Activated CD4-positive, alpha-beta T cell treated with anti-CD3 and anti-CD28 coated beads, Interleukin-2, amount 50 U/mL, for 1 hour (primary cell): ENCODE data around the gene SLC29A1.
A peak's percentile ranks its signal among the peaks of the same experiment; 100 is the strongest.
"Not testable (repeated sequence)": the region's sequence is repeated elsewhere in the genome, so short reads cannot be mapped to it uniquely, and the experiment has no call there.

Experiments
- DNase-seq: peaks from one replicate; pipeline ENCODE4 v3.0.0-alpha.2; 2020

SLC29A1 gene

DNA sequence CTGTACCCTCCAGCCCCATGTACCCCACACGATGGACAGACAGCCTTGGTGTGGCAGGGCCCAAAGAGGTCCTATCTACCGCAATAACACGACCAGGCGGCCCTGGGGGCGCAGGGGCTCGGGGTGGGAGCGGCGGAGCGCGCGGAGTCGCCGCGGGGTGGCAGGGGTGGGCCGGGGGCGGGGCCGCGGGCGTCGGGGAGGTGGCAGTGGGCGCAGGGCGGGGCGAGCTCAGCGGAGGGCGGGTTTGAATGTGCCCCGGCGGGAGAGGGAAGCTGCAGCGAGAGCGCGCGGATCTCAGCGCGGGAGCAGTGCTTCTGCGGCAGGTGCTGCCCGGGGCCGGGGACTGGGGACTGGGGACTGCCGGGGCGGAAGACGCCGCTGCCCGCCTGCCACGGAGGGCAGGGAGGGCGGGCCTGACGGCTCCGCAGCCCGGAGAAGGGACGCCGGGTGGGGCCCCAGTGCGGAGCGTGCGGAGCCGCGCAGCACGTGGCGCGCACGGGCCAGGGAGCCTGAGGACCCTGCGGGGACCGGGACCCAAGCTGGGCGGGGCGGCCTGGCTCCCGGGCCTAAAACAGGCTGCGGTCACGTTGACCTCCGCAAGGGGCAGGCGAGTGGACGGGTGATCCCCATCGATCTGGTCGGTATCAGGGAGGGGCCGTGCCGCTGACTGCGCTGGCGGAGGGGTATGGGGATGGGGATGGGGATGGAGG, at the start of gene SLC29A1:
Gene SLC29A1 (plus strand): TSS at position 277 of the 710 bp plus-strand sequence. CDS start 3,719 bp downstream, outside the sequence.
- DNase-seq = peak; percentile 84

DNA sequence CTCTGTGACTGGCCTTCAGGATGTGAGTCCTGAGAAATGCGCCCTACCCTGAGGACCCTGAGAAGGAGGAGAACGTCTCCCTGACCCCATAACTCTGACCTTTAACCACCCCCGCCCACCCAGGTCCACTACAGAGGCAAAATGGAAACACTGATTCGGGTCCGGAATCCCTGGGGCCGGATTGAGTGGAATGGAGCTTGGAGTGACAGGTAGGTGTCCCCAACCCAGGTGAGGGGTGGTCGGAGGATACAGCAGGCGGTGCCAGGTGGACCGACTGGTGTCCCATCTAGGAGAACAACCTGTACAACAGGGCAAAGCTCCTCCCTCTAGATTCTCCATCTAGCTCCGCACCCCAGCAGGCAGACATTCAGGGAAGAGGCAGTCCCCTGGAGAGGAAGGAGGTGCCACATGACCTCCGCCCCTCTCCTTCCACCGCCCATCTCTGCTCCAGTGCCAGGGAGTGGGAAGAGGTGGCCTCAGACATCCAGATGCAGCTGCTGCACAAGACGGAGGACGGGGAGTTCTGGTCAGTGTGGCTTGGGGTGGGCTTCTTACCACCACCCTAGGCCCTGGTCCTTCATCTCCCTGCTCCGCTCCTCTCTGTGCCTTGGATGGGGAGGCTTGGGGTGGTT, 47.1 kb upstream of the SLC29A1 start:
- DNase-seq = no peak

DNA sequence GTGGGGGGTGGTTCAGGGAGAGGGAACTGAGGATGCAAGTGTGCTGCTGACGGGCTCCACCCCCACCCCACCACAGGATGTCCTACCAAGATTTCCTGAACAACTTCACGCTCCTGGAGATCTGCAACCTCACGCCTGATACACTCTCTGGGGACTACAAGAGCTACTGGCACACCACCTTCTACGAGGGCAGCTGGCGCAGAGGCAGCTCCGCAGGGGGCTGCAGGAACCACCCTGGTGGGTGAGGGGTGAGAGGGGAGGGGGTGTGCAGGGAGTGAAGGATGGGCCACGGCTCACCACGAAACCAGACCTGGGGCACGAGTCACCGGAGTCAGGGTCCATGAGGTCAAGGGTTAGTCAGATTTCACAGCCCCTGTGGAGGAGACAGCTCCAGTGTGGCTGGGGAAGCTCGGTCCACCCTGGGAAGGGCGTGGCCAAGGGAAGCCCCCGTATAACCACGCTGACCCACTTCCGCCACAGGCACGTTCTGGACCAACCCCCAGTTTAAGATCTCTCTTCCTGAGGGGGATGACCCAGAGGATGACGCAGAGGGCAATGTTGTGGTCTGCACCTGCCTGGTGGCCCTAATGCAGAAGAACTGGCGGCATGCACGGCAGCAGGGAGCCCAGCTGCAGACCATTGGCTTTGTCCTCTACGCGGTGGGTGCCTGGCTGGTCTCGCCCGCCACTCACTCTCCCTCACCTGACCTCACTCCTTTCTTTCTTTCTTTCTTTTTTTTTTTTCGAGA, 46.5 kb upstream of the SLC29A1 start:
- DNase-seq = no peak

DNA sequence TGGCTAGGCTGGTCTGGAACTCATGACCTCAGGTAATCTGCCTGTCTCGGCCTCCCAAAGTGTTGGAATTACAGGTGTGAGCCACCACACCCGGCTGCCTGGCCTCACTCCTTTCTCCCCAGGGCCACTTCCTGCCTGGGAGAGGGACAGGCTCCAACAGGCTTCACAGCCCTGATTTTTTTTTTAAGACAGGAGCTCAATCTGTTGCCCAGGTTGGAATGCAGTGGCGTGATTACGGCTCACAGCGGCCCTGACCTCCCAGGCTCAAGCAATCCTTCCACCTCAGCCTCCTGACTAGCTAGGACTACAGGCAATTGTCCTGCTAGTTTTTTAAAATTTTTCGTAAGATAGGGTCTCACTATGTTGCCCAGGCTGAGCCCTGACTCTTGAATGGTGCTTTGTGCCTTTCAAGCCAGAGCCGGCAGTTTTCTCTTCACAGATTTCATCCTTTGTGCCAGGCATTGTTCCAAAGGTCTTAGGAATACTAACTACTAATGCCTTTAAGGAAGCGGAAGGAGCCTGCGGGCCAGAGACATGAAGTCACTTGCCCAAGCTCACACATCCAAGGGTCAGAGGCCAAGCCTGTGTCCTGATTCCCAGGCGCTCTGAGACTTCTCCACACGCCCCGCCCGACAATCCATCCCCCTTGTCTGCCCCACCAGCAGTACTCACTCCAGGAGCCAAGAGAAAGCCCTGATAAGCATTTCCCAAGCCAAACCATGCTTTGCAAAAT, 45.5 kb upstream of the SLC29A1 start:
- no peak for DNase-seq

DNA sequence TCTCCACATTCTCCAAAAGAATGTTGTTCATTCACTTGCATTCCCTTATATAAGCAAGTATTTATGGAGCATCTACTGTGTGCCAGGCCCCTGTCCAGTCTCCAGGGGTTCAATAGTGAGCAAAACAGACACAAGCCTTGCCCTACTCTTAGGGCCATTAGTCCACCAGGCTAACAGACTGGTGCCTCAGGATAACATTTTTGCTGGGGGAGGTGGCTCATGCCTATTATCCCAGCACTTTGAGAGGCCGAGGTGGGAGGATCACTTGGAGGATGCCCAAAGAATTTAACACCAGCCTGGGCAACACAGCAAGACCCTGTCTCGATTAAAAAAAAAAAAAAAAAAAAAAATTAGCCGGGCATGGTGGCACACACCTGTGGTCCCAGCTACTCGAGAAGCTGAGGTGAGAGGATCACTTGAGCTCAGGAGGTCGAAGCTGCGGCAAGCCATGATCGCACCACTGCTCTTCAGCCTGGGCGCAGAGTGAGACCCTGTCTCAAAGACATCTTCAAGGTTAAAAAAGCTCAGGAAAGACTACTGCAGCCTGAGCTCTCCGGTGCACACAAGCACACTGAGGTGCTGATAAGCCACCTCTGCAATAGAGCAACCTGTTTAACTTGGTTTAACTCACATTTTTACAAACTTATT, 44.8 kb upstream of the SLC29A1 start:
- DNase-seq = no peak

DNA sequence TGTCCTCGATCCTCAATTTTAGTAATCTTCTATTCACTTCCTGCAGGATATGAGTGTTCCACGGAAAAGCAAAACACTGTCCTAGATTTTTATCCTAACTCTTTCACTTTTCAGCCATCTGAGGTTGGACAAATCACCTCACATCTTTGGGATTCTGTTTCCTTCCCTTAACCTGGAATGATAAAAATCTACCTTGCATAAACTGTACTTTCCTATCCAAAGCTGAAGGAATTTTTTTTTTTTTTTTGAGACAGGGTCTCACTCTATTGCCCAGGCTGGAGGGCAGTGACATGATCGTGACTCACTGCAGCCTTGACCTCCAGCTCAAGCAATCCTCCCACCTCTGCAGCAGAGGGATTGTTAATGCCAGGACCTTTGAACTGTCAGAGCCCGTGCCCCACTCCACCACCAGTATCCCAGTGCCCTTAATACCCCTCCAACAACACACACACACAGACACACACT, 44.3 kb upstream of the SLC29A1 start:
- DNase-seq = no peak

DNA sequence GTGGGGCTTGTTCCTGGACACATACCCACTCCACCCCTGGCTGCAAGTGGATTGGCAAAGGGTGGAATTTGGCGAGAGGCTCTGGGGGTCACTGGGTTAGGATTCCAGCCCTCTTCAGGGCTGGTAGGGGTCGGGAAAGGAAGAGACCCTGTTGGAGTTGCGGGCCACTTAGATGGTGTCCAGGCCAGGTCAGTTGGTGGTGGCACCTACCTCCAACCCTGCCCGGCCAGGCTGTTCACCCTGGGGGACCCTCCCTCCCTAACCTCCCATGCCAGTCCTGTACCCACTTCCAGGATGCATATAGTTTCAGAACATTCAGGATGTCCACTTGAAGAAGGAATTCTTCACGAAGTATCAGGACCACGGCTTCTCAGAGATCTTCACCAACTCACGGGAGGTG, 43.7 kb upstream of the SLC29A1 start:
- no peak for DNase-seq

DNA sequence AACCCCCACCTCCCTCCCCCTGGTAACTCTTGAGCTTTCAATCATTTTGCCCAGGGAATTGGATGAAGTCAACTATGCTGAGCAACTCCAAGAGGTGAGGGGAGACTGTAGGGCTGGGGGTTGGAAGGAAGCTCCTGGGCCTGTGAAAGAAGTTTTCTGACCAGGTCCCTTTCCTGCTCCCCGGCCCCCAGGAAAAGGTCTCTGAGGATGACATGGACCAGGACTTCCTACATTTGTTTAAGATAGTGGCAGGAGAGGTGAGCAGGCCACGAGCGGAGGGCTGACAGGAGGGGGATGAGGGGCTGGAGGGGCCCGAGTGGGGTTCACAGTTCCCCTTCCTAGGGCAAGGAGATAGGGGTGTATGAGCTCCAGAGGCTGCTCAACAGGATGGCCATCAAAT, 43.0 kb upstream of the SLC29A1 start:
- DNase-seq = no peak

DNA sequence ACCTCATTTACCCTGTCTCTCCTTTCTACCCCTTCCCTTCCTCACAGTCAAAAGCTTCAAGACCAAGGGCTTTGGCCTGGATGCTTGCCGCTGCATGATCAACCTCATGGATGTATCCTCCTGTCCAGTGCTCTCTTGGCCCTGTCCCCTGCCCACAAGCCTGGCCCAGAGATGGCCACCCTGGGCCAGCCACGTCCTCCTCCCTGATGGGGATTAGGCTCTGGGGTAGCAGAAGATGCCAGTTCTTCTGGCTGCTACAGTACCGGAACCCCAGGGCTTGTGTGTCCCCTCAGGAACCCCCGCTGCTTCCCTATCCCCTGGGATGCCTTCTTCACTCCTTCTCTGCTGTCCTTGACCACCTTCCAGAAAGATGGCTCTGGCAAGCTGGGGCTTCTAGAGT, 42.5 kb upstream of the SLC29A1 start:
- DNase-seq = no peak

DNA sequence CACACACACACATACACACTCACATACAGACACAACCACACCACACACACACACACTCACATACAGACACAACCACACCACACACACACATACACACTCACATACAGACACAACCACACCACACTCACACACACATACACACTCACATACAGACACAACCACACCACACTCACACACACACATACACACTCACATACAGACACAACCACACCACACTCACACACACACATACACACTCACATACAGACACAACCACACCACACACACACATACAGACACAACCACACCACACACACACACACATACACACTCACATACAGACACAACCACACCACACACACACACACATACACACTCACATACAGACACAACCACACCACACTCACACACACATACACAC, 41.6 kb upstream of the SLC29A1 start:
- DNase-seq = not testable (repeated sequence)

DNA sequence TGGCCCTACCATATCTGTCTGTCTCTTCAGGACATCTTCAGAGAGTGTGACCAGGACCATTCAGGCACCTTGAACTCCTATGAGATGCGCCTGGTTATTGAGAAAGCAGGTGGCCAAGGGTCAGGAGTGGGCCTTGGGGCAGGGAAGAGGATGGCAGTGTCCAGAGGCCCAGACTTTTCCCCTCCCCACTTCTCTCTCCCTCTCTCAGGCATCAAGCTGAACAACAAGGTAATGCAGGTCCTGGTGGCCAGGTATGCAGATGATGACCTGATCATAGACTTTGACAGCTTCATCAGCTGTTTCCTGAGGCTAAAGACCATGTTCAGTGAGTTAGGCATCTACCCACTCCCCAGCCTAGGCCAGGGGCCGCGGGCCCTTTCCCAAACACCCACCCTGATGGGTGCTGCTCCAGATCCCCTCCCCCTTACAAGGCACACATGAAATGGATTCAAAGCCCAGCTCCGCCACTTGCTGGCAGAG, 40.4 kb upstream of the SLC29A1 start:
- DNase-seq = no peak

DNA sequence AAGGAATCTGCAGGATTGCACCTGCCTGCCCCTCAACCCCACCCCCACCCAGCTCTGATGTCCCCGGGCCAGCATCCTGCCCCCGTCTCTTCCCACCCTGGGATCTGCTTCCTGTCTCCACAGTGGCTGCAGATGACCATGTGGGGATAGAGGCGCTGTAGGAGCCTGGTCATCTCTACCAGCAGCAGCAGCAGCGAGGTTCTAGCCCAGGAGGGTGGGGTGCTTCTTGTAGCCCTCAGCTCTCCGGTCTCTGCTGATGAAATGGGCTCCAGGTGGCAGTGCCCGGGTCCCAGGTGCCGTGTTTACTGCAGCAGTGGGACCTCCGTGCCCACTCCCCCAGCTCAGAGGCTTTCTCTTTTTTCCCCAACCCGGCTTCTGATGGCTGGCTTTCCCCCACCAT, 39.6 kb upstream of the SLC29A1 start:
- no peak for DNase-seq

DNA sequence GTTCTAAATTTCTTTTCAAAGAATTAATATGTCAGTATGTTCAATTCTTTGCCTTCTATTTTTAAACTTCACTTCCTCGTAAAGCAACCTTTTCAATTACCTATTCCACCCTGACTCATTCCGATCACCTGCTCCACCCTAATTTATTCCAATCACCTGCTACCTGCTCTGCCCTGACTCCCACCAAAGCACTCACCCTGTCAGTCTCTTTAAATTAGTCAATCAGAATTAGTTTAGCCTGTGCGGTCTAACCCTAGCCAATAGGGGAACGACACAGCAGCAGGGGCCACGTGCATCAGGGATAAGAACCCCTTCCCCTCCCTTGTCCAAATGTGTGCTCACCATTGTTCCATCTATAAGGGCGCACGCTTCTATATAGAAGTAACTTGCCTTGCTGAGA, 38.0 kb upstream of the SLC29A1 start:
- DNase-seq = not testable (repeated sequence)

DNA sequence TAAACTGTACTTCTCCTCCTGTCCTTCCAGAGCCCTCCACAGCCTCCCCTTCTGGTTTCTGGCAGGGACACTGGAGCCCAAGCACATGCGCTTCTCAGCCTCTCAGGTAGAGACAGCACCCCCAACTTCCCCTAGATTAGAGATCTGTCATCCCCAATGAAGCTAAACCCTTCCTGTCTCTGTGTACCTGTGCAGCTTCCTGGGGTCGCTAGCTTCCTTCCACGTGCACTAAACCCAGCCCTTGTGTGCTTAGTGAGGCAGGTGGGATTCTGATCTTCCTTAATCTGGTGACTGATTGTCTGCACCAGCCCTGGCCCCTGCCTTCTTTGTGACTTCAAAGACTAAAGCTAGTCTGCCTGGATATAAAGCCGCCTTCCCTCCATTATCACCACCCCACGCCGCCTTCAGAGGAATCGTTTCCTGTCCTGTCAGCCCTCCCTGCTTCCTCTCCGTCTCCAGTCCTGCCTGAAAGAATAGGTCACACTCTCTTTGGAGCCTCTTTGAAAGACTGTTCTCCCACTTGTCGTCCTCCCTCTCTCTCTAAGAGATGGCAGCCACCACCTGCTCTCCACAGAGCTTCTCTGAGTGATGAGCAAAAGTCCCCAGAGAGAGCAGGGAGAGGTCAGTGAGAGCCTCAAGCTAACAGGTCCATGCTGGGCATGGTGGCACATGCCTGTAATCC, 37.3 kb upstream of the SLC29A1 start:
- DNase-seq = no peak

DNA sequence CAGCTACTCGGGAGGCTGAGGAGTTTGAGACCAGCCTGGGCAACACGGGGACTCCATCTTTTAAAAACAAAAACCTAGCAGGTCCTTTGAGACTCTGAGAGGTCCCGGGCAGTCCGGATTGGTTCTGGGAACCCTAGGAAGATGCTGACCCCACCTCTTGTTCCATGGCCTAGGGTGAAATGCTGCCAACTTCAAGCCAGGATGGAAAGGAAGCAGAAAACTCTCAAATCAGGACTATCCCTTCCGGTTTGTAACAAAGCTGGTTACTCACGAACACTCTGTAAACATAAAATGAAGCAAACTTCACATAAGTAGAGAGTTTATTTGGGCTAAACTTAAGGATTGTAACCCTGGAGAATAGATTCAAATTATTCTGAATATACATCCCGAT, 36.8 kb upstream of the SLC29A1 start:
- no peak for DNase-seq

DNA sequence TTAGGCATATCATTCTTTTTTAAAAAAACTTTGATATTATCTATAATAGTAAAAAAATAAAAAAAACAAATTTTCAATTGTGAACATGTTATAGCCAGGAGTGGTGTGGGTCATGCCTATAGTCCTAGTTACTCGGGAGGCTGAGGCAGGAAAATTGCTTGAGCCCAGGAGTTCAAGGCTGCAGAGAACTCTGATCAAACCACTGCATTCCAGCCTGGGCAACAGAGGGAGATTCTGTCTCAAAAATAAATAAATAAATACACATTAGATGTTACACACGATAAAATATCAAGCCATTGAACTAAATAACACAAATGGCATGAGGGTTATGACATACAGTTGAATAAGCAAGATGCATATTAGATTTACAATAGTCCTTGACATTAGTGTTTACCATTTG, 34.6 kb upstream of the SLC29A1 start:
- no peak for DNase-seq

DNA sequence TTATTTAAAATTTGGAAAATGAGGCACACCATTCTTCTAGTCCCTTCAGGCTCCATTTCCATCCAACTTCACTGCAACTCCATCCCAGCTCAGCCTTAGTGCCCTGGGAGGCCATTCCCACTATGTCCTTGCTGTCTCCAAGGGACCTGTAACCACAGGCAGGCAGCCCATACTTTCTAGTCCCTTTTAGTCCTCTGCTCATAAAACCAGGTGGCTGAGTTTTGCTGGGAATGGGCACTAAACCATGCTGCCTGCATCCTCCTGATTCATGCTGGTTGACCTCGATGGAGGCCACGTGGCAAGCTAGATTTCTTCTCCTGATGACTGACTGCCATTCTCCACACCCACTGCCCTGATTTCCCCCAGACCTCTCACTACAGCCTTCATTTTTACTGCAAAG, 34.1 kb upstream of the SLC29A1 start:
- DNase-seq = no peak

DNA sequence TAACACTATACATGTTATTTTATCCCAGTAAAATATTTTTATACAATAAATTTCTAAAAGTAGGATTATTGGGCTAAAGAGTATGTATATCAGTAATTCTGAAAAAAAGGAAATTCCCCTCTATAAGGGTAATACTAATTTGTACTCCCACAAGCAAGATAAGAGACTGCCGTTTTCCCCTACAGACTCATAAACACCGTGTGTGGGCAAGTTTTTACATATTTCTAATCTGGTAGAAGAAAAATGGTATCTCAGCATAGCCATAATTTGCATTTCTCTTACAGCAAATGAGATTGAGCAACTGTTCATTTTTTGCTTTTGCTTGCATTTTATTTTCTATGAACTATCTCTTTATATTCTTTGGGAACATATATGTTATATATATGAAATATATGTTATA, 32.7 kb upstream of the SLC29A1 start:
- DNase-seq = no peak

DNA sequence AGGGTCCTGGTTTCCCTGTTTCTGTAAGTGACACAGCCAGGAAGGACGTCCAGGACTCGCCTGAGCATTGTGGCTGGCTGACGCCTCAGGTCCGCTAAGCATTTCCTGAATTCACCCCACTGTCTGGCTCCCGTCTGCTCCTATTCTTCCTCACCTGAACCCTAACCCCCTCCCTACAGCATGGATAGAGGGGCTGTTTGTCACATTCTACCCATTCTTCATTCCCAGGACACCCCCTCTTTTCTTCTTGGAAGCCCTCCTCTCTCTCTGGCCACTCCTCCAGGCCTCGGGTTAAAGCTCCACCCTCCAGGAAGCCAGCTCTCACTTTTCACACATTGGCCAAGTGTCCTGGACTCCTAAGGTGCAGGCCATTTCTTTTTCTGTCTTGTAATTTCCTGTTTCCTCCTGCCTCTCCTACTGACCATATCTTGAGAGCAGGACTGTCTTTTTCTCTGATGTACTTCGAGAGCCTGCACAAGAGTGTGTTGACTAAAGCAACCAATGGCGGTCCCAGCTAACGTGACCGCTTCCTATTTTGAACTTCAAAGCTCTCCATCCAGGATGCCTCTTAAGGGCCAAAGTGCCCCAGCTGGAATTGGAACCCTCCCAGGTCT, 30.9 kb upstream of the SLC29A1 start:
- no peak for DNase-seq

DNA sequence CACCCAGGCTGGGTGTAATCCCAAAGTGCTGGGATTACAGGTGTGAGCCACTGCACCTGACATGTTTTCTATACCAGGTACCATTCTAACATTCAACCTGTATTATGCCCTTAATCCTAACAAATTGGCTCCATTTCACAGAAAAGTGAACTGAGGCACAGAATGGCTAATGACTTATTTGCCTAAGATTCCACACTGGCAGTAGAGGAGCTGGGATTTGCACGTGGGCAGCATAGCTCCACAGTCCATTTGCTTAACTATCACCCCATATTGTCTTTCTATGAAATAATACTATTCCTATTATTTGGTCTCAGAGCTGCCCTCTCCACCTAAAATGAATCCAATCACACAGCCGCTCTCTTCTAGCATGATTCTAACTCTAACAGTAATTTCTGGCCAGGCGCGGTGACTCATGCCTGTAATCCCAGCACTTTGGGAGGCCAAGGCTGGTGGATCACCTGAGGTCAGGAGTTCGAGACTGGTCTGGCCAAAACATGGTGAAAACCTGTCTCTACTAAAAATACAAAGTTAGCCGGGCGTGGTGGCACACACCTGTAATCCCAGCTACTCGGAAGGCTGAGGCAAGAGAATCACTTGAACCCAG, 30.0 kb upstream of the SLC29A1 start:
- DNase-seq = no peak

DNA sequence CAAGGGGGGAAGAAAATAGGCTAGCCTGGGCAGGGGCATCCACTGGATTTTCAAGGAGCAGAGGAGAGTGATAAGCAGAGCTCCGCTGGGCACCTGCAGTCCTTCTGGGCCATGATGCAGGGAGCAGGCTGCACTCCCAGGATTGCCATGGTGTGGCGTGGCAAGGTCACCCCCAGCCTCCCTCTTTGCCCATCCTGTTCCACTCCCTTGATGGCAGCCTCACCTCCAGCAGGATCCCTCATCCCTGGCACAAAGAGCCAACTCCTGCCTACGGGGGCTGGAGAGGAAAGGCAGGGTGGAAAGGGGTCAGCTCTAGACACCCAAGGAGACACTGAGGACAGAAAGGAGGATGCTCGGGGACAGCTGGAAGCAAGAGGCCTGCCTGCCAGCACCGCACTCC, 29.1 kb upstream of the SLC29A1 start:
- no peak for DNase-seq
